Activated naive CD4-positive, alpha-beta T cell treated with anti-CD3 and anti-CD28 coated beads, Interleukin-2, amount 10 ng/mL, durations not matched to agents 7 days and 5 days (primary cell): Measurements from ENCODE around the gene CPSF7.

Source experiments
- CTCF ChIA-PET: fragments of 350-600 bp; sonication (Branson Sonifier 250); formaldehyde crosslinking; loops from one replicate; lab custom pipeline; 2021; ENCODE audit warnings: antibody characterized with exemption; lab: Charles Lee
- DNase-seq: peaks from one replicate; pipeline ENCODE4 v3.0.0-alpha.2; 2020
- H3K27ac Mint-ChIP-seq: one replicate; pipeline ENCODE4 v1.8.0; 2021; ENCODE audit warnings: mild to moderate bottlenecking, moderate library complexity, mixed read lengths
- H3K27me3 Mint-ChIP-seq: one replicate; pipeline ENCODE4 v1.8.0; 2021; ENCODE audit warnings: mild to moderate bottlenecking, mixed read lengths
- H3K36me3 Mint-ChIP-seq: one replicate; pipeline ENCODE4 v1.8.0; 2021; ENCODE audit warnings: mixed read lengths
- H3K4me1 Mint-ChIP-seq: one replicate; pipeline ENCODE4 v1.8.0; 2021; ENCODE audit warnings: mixed read lengths
- H3K4me3 Mint-ChIP-seq: one replicate; pipeline ENCODE4 v1.8.0; 2021; ENCODE audit warnings: mild to moderate bottlenecking, moderate library complexity, mixed read lengths
- H3K9me3 Mint-ChIP-seq: one replicate; pipeline ENCODE4 v1.8.0; 2021; ENCODE audit warnings: mixed read lengths

CPSF7 gene

DNA sequence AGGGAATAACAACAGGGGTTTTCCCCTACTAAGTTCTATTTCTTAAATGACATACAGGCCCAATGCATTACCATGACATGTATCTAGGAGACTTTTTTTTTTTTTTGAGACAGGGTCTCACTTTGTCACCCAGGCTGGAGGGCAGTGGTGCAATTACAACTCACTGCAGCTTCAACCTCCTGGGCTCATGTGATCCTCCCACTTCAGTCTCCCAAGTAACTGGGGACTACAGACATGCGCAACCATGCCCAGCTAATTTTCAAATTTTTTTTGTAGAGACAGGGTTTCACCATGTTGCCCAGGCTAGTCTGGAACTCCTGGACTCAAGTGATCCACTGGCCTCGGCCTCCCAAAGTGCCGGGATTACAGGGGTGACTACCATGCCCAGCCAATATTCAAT, 7.5 kb downstream of the CPSF7 start:
- Mint-ChIP-seq H3K9me3 (no peaks in the 10 kb centered on the region), H3K27ac (no peak overlapping the region), H3K27me3 (no peaks in the 10 kb centered on the region), H3K4me1 (peaks cover 53% of the 10 kb centered on the region), H3K36me3 (peaks cover 76% of the 10 kb centered on the region), H3K4me3 (no peak overlapping the region)
- DNase-seq: no peak
- CTCF ChIA-PET: interaction anchor here (0.6 to 2.4 kb wide), 2 partner anchors 13 to 88 kb away, joined by 4 to 10 read pairs; no protein-coding TSS in a partner anchor

DNA sequence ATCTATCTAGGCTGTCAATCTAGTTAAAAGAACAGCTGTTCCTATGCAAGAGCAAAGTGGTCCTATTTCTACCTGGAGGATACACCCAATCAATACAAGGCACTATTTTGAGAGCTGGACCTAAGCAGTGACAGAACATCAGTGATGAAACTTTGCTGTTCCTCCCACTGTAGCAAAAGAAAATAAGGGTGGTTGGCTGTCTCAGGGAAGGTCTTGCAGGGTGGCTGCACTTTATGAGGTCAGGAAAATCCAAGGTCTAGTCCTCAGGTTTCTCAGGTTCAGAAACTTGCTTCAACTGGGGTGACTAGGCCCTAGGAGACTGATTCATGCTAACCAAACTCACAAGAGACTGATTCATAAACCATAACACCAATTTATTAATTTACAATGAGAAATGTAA, 11.6 kb downstream of the CPSF7 start:
- Mint-ChIP-seq H3K27me3 (no peaks in the 10 kb centered on the region), H3K36me3 (peaks cover 83% of the 10 kb centered on the region), H3K27ac (no peak overlapping the region), H3K4me1 (peaks cover 50% of the 10 kb centered on the region), H3K4me3 (no peak overlapping the region), H3K9me3 (no peaks in the 10 kb centered on the region)
- CTCF ChIA-PET: interaction anchor here (0.6 to 2.4 kb wide), 2 partner anchors 11 to 18 kb away, joined by 3 to 11 read pairs; no protein-coding TSS in a partner anchor
- no peak for DNase-seq

DNA sequence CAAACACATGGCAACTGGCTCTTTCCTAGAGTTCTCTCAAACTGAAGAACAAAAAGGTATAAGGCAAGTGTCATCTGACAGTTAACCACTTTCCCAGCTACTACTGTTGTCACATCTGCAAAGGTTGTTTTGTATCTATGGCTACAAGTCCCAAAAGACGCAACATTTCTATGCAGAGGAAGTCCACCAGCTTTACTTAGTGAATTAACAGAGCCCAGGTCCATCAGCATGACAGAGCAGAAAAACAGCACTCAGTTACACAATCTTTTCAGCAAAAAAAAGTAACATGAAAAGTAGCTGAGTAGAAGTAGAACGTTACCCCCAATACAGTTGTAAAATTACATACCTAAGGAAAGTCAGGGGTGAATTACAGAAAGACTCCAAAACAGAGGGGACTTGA, 12.1 kb downstream of the CPSF7 start:
- DNase-seq: no peak
- H3K36me3 Mint-ChIP-seq: peaks cover 86% of the 10 kb centered on the region
- no peak overlapping the region for H3K4me3 Mint-ChIP-seq
- H3K9me3 Mint-ChIP-seq: no peaks in the 10 kb centered on the region
- H3K4me1 Mint-ChIP-seq: peaks cover 49% of the 10 kb centered on the region
- no peaks in the 10 kb centered on the region for H3K27me3 Mint-ChIP-seq
- CTCF ChIA-PET: interaction anchor here (0.8 to 2.4 kb wide), 2 partner anchors 9 to 18 kb away, joined by 3 to 11 read pairs; no protein-coding TSS in a partner anchor
- H3K27ac Mint-ChIP-seq: no peak overlapping the region

DNA sequence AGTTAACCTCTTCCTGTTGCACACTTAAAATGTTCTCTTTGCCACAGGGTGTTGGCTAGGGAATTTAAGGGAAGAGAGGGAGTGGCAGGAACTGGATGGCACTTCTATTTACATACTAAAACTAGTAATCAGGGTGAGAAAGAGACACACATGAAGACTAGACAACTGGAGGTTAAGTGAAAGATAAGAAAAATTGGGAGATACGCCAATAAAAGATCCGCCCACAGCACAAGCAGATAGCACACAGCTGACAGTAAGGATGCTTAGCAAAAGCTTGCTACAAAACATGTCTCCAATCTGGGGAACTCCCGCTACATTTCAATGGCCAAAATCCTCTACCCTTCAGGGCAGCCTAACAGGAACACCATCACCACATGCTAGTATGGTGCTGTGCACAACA, 12.8 kb downstream of the CPSF7 start:
- CTCF ChIA-PET: interaction anchor here (0.8 to 2.4 kb wide), 2 partner anchors 9 to 19 kb away, joined by 3 to 11 read pairs; no protein-coding TSS in a partner anchor
- H3K4me1 Mint-ChIP-seq: peaks cover 45% of the 10 kb centered on the region
- H3K9me3 Mint-ChIP-seq: no peaks in the 10 kb centered on the region

DNA sequence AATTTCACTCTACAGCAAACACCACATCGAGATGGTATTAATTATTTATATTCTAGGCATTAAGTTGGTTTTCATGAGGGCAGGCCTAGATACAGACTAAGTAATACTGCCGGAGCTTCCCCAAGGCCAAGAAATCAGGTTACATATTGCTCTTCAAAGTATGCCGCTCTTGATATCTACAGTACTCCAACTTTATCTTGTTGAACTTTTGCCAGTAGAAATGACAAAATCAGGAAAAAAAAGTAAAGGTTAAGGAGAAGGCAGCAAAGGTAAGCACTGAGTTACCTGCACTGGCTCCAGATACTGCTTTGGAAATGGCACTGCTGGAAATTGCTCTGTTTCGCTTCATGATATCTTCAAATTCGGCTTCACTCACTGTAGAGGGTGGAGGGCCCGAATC, 14.4 kb downstream of the CPSF7 start:
- Mint-ChIP-seq H3K4me1 (peaks cover 38% of the 10 kb centered on the region), H3K27me3 (no peaks in the 10 kb centered on the region), H3K9me3 (no peaks in the 10 kb centered on the region), H3K27ac (peak overlapping the region; percentile 80), H3K4me3 (no peak overlapping the region), H3K36me3 (peaks cover 81% of the 10 kb centered on the region)
- CTCF ChIA-PET: no interaction called here
- no peak for DNase-seq

More for the DNA sequence above, 12.8 kb downstream of the CPSF7 start:
- Mint-ChIP-seq H3K27me3 (no peaks in the 10 kb centered on the region), H3K36me3 (peaks cover 79% of the 10 kb centered on the region), H3K27ac (no peak overlapping the region), H3K4me3 (no peak overlapping the region)
- no peak for DNase-seq

DNA sequence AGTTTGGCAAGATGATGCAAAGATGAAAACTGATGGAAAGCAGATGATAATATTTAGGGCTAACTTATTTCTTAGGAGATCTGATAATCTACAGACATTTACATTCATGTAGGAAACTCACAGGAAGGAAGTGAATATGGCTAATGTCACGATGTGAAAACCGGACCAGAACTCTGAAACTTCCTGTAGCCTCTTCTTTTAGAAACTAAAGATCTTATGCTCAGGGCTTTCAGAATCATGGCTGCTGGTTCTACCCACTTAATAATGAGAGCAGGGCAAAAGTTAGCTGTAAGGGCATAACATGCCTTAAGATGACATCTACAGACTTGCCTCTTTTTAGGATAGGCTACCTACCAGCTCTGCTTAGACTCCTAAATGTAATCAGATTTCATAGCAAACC, 15.2 kb downstream of the CPSF7 start:
- peak overlapping the region; percentile 80 for H3K27ac Mint-ChIP-seq
- no peaks in the 10 kb centered on the region for H3K27me3 Mint-ChIP-seq
- peaks cover 33% of the 10 kb centered on the region for H3K4me1 Mint-ChIP-seq
- H3K36me3 Mint-ChIP-seq: peaks cover 76% of the 10 kb centered on the region
- DNase-seq: no peak
- CTCF ChIA-PET: no interaction called here
- H3K4me3 Mint-ChIP-seq: no peak overlapping the region
- H3K9me3 Mint-ChIP-seq: no peaks in the 10 kb centered on the region

DNA sequence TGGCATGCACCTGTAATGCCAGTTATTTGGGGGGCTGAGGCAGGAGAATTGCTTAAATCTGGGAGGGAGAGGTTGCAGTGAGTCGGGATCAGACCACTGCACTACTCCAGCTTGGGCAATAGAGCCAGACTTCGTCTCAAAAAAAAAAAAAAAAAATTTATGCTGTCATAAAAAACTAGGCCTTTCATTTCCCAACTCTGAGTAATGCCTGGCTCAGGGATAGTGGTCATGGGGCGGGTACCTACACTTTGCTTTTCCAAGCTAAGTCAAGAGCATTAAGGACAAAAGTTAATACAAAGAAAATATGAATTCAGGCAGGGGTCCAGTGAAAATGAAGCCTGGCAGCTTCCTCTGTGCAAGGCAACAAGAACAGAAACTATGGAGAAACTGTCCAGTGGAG, 16.3 kb downstream of the CPSF7 start:
- Mint-ChIP-seq H3K4me1 (peaks cover 33% of the 10 kb centered on the region), H3K27ac (no peak overlapping the region), H3K4me3 (no peak overlapping the region), H3K36me3 (peaks cover 70% of the 10 kb centered on the region), H3K27me3 (no peaks in the 10 kb centered on the region), H3K9me3 (no peaks in the 10 kb centered on the region)
- CTCF ChIA-PET: no interaction called here
- DNase-seq: no peak

DNA sequence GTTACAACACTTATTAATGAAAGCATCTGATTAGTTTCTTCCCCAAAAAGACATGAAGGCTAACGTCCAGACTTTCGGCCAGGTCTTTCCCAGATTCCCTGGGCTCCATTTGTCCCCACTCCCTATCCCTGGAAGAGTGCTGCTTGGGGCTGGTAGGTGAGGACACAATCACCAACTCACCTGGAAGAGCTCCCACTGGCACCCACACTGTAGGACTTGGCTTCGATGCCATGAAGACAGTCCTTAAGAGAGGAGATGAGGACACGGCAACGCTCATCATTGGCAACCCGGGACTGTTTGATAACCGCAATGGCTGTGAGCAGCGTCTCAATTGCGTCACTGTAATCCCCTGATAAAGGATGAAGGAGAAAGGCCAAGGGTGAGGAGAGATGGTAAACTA, 18.2 kb downstream of the CPSF7 start:
- Mint-ChIP-seq H3K27ac (no peak overlapping the region), H3K4me1 (peaks cover 19% of the 10 kb centered on the region), H3K27me3 (no peaks in the 10 kb centered on the region), H3K4me3 (no peak overlapping the region), H3K9me3 (no peaks in the 10 kb centered on the region), H3K36me3 (peaks cover 66% of the 10 kb centered on the region)
- no peak for DNase-seq
- CTCF ChIA-PET: interaction anchor here (1.0 kb wide), 1 partner anchor 25 kb away, joined by 3 read pairs; no protein-coding TSS in a partner anchor

DNA sequence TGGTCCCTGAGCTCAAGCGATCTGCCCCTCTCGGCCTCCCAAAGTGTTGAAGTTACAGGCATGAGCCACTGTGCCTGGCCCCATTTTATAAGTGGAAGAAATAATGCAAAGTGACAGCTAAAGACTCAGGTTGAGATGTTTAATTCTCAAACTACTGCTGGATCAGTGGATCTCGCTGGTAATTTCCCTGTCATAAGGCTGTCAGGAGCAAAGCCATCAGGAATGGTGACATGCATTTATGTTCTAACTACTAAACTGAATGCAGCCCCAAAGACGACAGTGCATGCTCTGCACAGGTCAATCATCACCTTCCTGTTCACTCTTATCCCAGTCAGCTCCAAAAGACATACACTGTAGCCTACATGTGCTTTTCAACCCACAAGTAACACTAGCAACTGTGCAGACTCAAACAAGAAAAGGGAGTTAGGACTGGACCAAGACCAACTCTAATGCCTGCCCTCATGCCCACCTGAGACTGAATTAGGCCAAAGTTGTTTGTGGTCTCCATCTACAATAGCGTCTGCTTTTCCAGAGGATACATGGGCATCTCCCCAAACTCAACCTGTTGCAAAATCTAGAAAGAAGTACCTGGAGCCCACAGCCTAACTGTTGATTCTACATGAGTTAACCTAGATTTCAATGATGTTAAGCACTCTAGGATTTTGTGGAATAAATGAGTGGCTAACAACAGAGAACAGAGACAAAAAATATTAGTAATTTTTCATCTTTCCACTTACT, 22.6 kb downstream of the CPSF7 start:
- no peak overlapping the region for H3K4me3 Mint-ChIP-seq
- H3K4me1 Mint-ChIP-seq: no peaks in the 10 kb centered on the region
- H3K27me3 Mint-ChIP-seq: no peaks in the 10 kb centered on the region
- no peak for DNase-seq
- no peaks in the 10 kb centered on the region for H3K9me3 Mint-ChIP-seq
- peaks cover 59% of the 10 kb centered on the region for H3K36me3 Mint-ChIP-seq
- CTCF ChIA-PET: interaction anchor here (2.2 kb wide), 1 partner anchor 21 kb away, joined by 5 read pairs; no protein-coding TSS in a partner anchor
- no peak overlapping the region for H3K27ac Mint-ChIP-seq

DNA sequence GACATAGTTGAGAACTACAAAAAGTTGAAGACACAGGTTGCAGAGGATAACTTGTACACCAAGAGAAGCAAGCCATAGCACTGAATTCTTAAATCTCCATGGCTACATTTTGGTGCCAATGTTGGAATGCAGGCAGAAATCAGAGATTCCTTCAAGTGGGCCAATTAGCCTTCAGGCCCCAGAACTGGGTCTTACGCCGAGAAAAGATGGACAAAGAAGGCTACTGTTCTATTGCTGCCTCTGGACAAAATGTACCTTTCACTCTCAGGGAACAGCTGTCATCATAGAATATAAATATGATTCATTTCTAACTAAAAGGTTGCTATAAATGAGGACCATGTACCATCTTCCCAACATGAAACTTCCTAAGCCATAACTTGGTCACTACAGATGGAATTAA, 23.7 kb downstream of the CPSF7 start:
- Mint-ChIP-seq H3K36me3 (peaks cover 57% of the 10 kb centered on the region), H3K27ac (no peak overlapping the region)
- CTCF ChIA-PET: interaction anchor here (2.2 kb wide), 1 partner anchor 20 kb away, joined by 5 read pairs; no protein-coding TSS in a partner anchor

DNA sequence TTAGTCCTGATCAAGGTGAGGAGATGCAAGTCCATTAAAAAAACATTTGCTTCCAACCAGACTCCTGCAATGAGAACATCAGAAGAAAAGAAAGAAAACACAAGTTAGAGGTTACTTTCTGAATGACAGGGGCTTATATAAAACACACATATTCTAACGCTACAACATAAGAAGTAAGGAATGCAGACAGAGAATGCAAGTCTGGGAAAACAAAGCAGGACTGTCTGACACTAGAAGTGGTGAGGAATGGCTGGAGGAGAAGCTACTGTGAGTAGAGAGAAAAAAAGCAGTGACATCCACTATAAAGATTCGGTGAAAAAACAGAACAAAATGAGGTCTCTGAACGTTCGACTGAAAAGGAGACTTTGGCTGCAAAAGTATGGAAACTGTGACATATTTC, 25.1 kb downstream of the CPSF7 start:
- CTCF ChIA-PET: no interaction called here
- H3K4me1 Mint-ChIP-seq: no peaks in the 10 kb centered on the region
- no peaks in the 10 kb centered on the region for H3K27me3 Mint-ChIP-seq
- H3K9me3 Mint-ChIP-seq: no peaks in the 10 kb centered on the region
- no peak overlapping the region for H3K4me3 Mint-ChIP-seq
- H3K27ac Mint-ChIP-seq: no peak overlapping the region
- H3K36me3 Mint-ChIP-seq: peaks cover 51% of the 10 kb centered on the region
- DNase-seq: no peak

More for the DNA sequence above, 23.7 kb downstream of the CPSF7 start:
- Mint-ChIP-seq H3K27me3 (no peaks in the 10 kb centered on the region), H3K4me3 (no peak overlapping the region), H3K4me1 (no peaks in the 10 kb centered on the region), H3K9me3 (no peaks in the 10 kb centered on the region)
- DNase-seq: no peak

DNA sequence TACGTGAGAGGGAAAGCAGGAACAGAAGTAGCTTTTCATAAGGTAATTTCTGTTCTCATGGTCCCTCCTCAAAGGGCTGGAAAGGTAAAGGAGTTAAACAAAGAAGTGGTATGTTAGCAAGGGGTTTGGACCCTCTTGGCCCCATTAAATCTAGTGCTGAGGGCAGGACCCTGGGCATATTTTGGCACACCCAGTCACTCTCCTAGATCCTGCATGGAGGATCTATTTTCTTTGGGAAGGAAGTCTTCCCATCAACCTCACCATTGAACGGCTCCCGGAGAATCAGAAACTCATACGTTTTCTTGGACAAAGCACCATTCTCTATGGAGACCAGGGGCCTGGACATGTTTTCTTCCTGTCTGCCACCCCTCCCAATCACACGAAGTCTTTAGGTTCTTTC, 25.7 kb downstream of the CPSF7 start:
- H3K4me3 Mint-ChIP-seq: no peak overlapping the region
- CTCF ChIA-PET: no interaction called here
- H3K27me3 Mint-ChIP-seq: no peaks in the 10 kb centered on the region
- H3K4me1 Mint-ChIP-seq: no peaks in the 10 kb centered on the region
- H3K36me3 Mint-ChIP-seq: peaks cover 51% of the 10 kb centered on the region
- no peak overlapping the region for H3K27ac Mint-ChIP-seq
- no peak for DNase-seq
- no peaks in the 10 kb centered on the region for H3K9me3 Mint-ChIP-seq

DNA sequence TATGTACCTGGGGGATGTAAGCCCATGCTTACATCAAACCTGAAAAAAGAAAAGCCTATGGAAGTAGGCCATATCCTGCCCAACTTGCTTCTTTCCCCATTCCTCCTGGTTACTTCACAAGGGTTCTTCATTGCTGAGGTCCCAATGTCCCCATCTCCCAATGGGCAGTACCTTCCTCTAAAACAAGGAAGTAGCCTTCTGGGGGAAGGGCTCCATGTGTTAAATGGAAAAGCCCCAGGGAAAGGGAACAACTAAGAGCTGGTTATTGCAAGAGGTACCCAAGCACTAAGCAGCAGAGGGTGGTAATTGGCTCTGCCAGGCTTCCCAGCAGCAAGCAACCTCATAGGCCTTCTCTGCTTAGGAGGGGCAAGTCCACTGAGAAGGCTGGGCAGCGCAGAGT, 26.1 kb downstream of the CPSF7 start:
- Mint-ChIP-seq H3K36me3 (peaks cover 50% of the 10 kb centered on the region), H3K4me1 (no peaks in the 10 kb centered on the region), H3K9me3 (no peaks in the 10 kb centered on the region), H3K27me3 (no peaks in the 10 kb centered on the region), H3K4me3 (no peak overlapping the region), H3K27ac (no peak overlapping the region)
- CTCF ChIA-PET: interaction anchor here (1.0 kb wide), 1 partner anchor 32 kb away, joined by 4 read pairs; no protein-coding TSS in a partner anchor
- no peak for DNase-seq

DNA sequence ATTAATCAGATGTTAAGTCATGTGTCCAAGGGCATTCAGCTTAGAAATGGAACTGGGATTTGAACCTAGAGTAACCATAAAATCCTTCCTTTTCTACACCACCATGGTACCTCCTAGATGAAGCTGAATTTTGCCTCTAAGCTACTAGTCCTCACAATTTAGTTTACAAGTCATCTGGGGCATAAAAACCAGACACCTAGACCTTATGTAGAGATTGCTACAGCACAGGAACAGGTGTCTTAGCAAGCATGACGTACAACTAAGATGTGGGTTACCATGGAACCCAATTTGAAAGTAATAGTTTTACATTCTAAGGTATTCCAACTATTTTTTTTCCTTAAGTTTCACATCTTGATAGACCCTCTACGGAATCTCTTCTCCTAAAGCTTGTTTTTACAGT, 28.2 kb downstream of the CPSF7 start:
- peaks cover 35% of the 10 kb centered on the region for H3K36me3 Mint-ChIP-seq
- H3K9me3 Mint-ChIP-seq: no peaks in the 10 kb centered on the region
- no peak for DNase-seq
- no peaks in the 10 kb centered on the region for H3K27me3 Mint-ChIP-seq
- H3K4me1 Mint-ChIP-seq: no peaks in the 10 kb centered on the region
- no peak overlapping the region for H3K27ac Mint-ChIP-seq
- no peak overlapping the region for H3K4me3 Mint-ChIP-seq
- CTCF ChIA-PET: interaction anchor here (0.6 to 5.6 kb wide), 5 partner anchors 8 to 158 kb away, joined by 3 to 30 read pairs (median 6); partner anchors contain the start of gene TMEM216

DNA sequence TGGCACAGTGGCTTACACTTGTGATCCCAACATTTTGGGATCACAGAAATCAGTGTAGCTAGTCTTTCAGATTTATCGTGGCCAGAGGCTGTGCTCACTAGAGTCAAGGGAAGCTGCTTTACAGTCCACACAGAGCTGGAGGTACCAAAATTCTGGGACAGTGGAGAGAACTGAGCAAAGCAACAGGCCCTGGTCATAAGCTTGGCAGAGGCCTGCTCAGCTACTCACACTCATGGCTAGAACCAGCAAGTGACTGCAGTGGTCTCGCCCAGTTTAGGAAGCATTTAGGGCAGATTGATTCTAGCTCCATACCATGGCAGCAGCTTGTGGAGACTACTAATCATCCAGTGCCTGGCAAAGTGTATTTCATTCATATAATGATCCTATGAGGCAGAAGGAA, 28.6 kb downstream of the CPSF7 start:
- no peaks in the 10 kb centered on the region for H3K9me3 Mint-ChIP-seq
- DNase-seq: no peak
- H3K4me1 Mint-ChIP-seq: no peaks in the 10 kb centered on the region
- no peaks in the 10 kb centered on the region for H3K27me3 Mint-ChIP-seq
- peaks cover 32% of the 10 kb centered on the region for H3K36me3 Mint-ChIP-seq
- H3K27ac Mint-ChIP-seq: no peak overlapping the region
- CTCF ChIA-PET: interaction anchor here (0.6 to 5.6 kb wide), 4 partner anchors 8 to 158 kb away, joined by 3 to 30 read pairs (median 10); partner anchors contain the start of gene TMEM216
- no peak overlapping the region for H3K4me3 Mint-ChIP-seq
